DOHH2 (cell line): ENCODE results near the gene SLC35A3.

Experiments
- H3F3A ChIP-seq: fragments of 200-600 bp; sonication (generic), shearing (Covaris generic); 2 replicates; pipeline ENCODE4 v1.6.0; 2016; ENCODE audit warnings: antibody characterized with exemption, mild to moderate bottlenecking; ENCODE audit not compliant: control insufficient read depth, insufficient read depth
- H3K27ac ChIP-seq: fragments of 200-600 bp; sonication (generic); 2 replicates; pipeline ENCODE4 v1.5.1; 2014; ENCODE audit warnings: low read depth, mild to moderate bottlenecking, low read length, moderate library complexity
- H3K27me3 ChIP-seq: fragments of 200-600 bp; sonication (generic); 2 replicates; pipeline ENCODE4 v1.6.1; 2014; ENCODE audit warnings: mild to moderate bottlenecking, low read length, mixed read lengths; ENCODE audit not compliant: control insufficient read depth
- H3K36me3 ChIP-seq: fragments of 200-600 bp; sonication (generic); 2 replicates; pipeline ENCODE4 v1.6.1; 2014; ENCODE audit warnings: mild to moderate bottlenecking, low read length, moderate library complexity, mixed read lengths; ENCODE audit not compliant: control insufficient read depth
- H3K4me1 ChIP-seq: fragments of 200-600 bp; sonication (generic); 2 replicates; pipeline ENCODE4 v1.6.1; 2014; ENCODE audit warnings: mild to moderate bottlenecking, low read length, mixed read lengths; ENCODE audit not compliant: control insufficient read depth
- H3K4me2 ChIP-seq: fragments of 200-600 bp; sonication (generic); 2 replicates; pipeline ENCODE4 v1.6.0; 2014; ENCODE audit warnings: mild to moderate bottlenecking, low read length, moderate library complexity
- H3K4me3 ChIP-seq: fragments of 200-600 bp; sonication (generic); 2 replicates; pipeline ENCODE4 v1.5.1; 2014; ENCODE audit warnings: mild to moderate bottlenecking, low read length, mixed read lengths
- H3K79me2 ChIP-seq: fragments of 200-600 bp; sonication (generic); 2 replicates; pipeline ENCODE4 v1.6.1; 2014; ENCODE audit warnings: mild to moderate bottlenecking, low read length, mixed read lengths; ENCODE audit not compliant: control insufficient read depth
- H3K9me2 ChIP-seq: fragments of 200-600 bp; sonication (generic); replicated peaks from 2 replicates; pipeline ENCODE4 v1.6.1; 2014; ENCODE audit warnings: mild to moderate bottlenecking, low read length, mixed read lengths; ENCODE audit not compliant: control insufficient read depth
- H3K9me3 ChIP-seq: fragments of 200-600 bp; sonication (generic); 2 replicates; pipeline ENCODE4 v1.6.1; 2014; ENCODE audit warnings: antibody characterized with exemption, low read length, mixed read lengths; ENCODE audit not compliant: control insufficient read depth, insufficient read depth
- H4K20me1 ChIP-seq: fragments of 200-600 bp; sonication (generic); 2 replicates; pipeline ENCODE4 v1.6.0; 2014; ENCODE audit warnings: low read depth, mild to moderate bottlenecking, antibody characterized with exemption, low read length, moderate library complexity; ENCODE audit not compliant: control insufficient read depth, insufficient read depth
- EZH2phosphoT487 ChIP-seq: fragments of 200-600 bp; sonication (generic); IDR thresholded peaks from 2 replicates; pipeline ENCODE4 v1.6.1; 2017; ENCODE audit warnings: borderline replicate concordance, mild to moderate bottlenecking, antibody characterized with exemption, low read length, moderate library complexity, mixed read lengths
- TF ChIP-seq, protein P1 (sequence below): fragments of 200-600 bp; sonication (generic); IDR thresholded peaks from one replicate; pipeline ENCODE4 v1.5.1; 2014; ENCODE audit warnings: antibody characterized with exemption, mild to moderate bottlenecking, low read depth, low read length; ENCODE audit not compliant: poor library complexity, severe bottlenecking

Gene SLC35A3

DNA sequence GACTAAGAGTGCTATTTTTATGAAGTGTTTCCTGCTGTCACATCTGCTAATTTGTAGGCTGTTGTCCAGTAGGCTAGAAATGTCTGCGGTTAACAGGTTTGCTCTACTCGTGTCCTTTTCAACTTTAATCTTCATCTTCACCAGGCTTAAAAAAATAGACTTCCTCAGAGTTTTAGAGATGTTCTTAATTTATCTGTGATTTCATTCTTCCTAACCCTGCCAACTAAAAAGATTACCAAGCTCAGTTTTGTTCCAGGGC lies 96.1 kb downstream of the SLC35A3 start:
- H3K27ac ChIP-seq: no peak overlapping the region
- H3K4me2 ChIP-seq: no peak overlapping the region
- peaks cover 11% of the 10 kb centered on the region for H3K79me2 ChIP-seq
- H3F3A ChIP-seq: no peaks in the 10 kb centered on the region; the same call in 1 of the 2 replicates
- no peak for TF ChIP-seq EZH2phosphoT487
- TF ChIP-seq, protein P1, sequence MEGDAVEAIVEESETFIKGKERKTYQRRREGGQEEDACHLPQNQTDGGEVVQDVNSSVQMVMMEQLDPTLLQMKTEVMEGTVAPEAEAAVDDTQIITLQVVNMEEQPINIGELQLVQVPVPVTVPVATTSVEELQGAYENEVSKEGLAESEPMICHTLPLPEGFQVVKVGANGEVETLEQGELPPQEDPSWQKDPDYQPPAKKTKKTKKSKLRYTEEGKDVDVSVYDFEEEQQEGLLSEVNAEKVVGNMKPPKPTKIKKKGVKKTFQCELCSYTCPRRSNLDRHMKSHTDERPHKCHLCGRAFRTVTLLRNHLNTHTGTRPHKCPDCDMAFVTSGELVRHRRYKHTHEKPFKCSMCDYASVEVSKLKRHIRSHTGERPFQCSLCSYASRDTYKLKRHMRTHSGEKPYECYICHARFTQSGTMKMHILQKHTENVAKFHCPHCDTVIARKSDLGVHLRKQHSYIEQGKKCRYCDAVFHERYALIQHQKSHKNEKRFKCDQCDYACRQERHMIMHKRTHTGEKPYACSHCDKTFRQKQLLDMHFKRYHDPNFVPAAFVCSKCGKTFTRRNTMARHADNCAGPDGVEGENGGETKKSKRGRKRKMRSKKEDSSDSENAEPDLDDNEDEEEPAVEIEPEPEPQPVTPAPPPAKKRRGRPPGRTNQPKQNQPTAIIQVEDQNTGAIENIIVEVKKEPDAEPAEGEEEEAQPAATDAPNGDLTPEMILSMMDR: no peak
- H3K9me2 ChIP-seq: no peaks in the 10 kb centered on the region
- H3K27me3 ChIP-seq: no peaks in the 10 kb centered on the region
- no peak overlapping the region for H3K4me3 ChIP-seq
- H4K20me1 ChIP-seq: peaks cover 3% of the 10 kb centered on the region; the same call in 1 of the 2 replicates
- no peaks in the 10 kb centered on the region for H3K4me1 ChIP-seq
- H3K36me3 ChIP-seq: peaks cover 83% of the 10 kb centered on the region
- H3K9me3 ChIP-seq: no peaks in the 10 kb centered on the region

DNA sequence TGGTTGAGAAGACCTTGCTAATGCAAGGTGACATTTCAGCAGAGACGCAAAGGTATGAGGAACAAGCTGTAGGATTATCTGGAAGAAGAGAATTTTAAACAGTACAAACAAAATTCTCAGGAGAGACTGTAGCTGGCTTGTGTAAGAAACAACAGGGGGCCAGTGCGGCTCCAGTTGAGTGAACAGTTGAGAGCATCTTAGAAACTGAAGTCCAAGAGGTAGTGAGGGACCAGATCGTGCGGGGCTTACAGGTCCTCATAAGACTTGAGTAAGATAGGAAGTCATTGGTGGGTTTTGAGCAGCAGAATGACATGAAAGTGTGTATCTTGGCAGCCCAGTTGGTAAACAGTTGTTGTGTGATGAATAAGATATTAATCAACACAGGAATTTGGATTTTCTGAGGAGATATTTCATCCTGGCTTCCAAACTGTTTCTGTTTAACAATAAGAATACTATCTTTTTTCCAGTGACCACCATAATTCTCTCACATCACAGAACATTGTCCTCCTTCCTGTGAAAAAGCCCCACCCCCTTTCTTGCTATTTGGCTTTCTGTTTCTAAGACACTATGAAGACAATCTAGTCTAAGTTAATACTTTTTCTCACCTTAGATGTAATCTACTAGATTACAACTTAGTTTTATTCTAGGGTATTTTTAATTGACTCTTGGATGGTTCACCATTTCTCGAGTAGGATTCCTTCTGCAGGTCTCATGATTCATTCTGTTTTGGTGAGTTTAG lies 100.6 kb downstream of the SLC35A3 start:
- no peaks in the 10 kb centered on the region for H3K27me3 ChIP-seq
- H3K4me1 ChIP-seq: no peaks in the 10 kb centered on the region
- peaks cover 3% of the 10 kb centered on the region; the same call in 1 of the 2 replicates for H4K20me1 ChIP-seq
- no peaks in the 10 kb centered on the region for H3F3A ChIP-seq
- H3K79me2 ChIP-seq: no peaks in the 10 kb centered on the region
- no peaks in the 10 kb centered on the region for H3K9me2 ChIP-seq
- no peak overlapping the region for H3K4me3 ChIP-seq
- no peak overlapping the region for H3K4me2 ChIP-seq
- no peaks in the 10 kb centered on the region for H3K9me3 ChIP-seq
- no peak for TF ChIP-seq EZH2phosphoT487
- TF ChIP-seq, protein P1: no peak
- no peak overlapping the region for H3K27ac ChIP-seq
- peaks cover 82% of the 10 kb centered on the region for H3K36me3 ChIP-seq

DNA sequence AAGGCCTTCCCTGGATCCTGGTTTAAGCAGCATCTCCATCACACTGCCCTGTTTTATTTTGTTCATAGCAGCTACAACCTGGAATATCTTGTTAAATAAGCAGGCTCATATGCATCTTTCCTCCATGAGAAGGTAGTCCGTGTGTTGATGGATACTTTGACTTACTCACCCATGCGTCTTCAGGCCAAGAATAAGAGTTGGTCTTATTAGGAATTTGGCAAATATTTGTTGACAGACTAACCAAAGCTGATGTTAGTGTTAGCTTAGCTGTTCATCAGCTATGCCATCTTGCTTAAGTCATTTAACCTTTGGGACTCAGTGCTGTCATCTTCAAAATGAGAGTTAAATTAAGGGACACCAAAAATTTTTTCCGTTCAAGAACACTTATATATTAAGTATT lies 103.7 kb downstream of the SLC35A3 start:
- Histone ChIP-seq H3K9me3 (no peaks in the 10 kb centered on the region), H3K9me2 (no peaks in the 10 kb centered on the region), H3K27me3 (no peaks in the 10 kb centered on the region), H3K4me3 (no peak overlapping the region), H4K20me1 (peaks cover 3% of the 10 kb centered on the region; the same call in 1 of the 2 replicates), H3K27ac (no peak overlapping the region), H3F3A (no peaks in the 10 kb centered on the region), H3K36me3 (peaks cover 81% of the 10 kb centered on the region), H3K4me2 (no peak overlapping the region), H3K4me1 (no peaks in the 10 kb centered on the region), H3K79me2 (no peaks in the 10 kb centered on the region)
- TF ChIP-seq EZH2phosphoT487: no peak
- TF ChIP-seq, protein P1: no peak
